SU-DHL-6 (cell line): ENCODE measurements around the gene ACP6.

ENCODE experiments used
- EZH2phosphoT487 ChIP-seq: fragments of 200-600 bp; sonication (generic), shearing (Covaris generic); conservative IDR thresholded peaks from 2 replicates; pipeline ENCODE4 v1.6.1; 2018; ENCODE audit warnings: mild to moderate bottlenecking, antibody characterized with exemption, low read length, moderate library complexity, mixed read lengths
- TF ChIP-seq, protein P1 (sequence below): fragments of 200-600 bp; sonication (generic); IDR thresholded peaks from one replicate; pipeline ENCODE4 v1.5.1; 2017; ENCODE audit warnings: antibody characterized with exemption, mild to moderate bottlenecking, low read length, moderate library complexity; ENCODE audit not compliant: insufficient read depth, poor library complexity, severe bottlenecking

DNA sequence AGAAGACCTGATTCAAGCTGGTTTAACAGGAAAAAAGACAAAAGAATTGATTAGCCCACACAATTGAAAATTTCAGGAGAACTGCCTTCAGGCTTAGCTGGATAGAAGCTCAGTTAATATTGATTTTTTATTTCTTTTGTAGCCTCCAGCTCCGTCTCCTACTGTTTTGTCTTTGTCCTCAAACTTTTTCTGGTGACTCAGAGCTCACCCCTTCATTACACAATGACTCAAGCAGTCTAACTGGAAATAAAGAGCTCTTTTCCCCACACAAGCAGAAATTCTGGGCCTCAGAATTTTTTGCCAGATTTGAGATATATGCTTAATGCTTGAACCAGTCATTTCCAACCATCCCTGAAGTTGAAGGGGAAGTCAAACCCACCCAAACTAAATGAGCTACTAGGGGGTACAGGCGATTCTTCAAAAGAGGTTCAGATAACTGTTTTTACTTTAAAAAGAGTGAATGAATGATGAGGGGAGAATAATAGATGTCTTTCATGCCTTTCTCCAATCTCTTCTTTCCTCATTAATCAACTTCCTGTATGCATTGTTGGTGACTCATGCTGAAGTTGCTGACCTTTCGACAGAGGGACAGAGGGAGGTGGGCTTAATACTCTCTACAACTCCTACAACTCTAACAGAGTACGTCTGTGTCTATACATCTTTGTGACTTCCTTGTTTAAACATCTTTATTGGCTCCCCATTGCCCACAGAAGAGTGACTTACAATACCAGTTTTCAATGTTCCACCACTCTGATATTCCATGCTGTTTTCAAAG lies 6.2 kb upstream of the ACP6 start:
- TF ChIP-seq, protein P1, sequence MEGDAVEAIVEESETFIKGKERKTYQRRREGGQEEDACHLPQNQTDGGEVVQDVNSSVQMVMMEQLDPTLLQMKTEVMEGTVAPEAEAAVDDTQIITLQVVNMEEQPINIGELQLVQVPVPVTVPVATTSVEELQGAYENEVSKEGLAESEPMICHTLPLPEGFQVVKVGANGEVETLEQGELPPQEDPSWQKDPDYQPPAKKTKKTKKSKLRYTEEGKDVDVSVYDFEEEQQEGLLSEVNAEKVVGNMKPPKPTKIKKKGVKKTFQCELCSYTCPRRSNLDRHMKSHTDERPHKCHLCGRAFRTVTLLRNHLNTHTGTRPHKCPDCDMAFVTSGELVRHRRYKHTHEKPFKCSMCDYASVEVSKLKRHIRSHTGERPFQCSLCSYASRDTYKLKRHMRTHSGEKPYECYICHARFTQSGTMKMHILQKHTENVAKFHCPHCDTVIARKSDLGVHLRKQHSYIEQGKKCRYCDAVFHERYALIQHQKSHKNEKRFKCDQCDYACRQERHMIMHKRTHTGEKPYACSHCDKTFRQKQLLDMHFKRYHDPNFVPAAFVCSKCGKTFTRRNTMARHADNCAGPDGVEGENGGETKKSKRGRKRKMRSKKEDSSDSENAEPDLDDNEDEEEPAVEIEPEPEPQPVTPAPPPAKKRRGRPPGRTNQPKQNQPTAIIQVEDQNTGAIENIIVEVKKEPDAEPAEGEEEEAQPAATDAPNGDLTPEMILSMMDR: no peak
- TF ChIP-seq EZH2phosphoT487: no peak
